Left ventricle myocardium superior (tissue), 1 donor: ENCODE measurements around the gene EMILIN3. TPM values are rescaled to one million over a fixed set of nuclear protein-coding genes. Genes with fewer than 3 reads are reported as not detected.

Experiments
- ATAC-seq: fragments of 200-7000 bp; cut with Tn5 transposase; one replicate; pipeline ENCODE4 v1.9.1; 2020; ENCODE audit warnings: mild to moderate bottlenecking, moderate library complexity
- DNase-seq: peaks from one replicate; pipeline ENCODE4 v3.0.0-alpha.2; 2020
- intact Hi-C: fragments of 100-400 bp; cut with micrococcal nuclease; formaldehyde crosslinking; loops from one replicate; pipeline ENCODE4 v1.11.0; 2022
- total RNA-seq: library from RNA; stranded (reverse); fragmentation: NEBNext Ultra II Directional; extraction: Animal tissue kit (Norgen Biotek cat#: 25700); gene quantifications from one replicate; pipeline ENCODE4 v1.2.1, GENCODE V29; 2021
- donor health status: DM: no; HTN: yes; CAD: no; lungs with severe emphysema.

EMILIN3 gene
- total RNA-seq, 1 donor from 2014 or later = 4.3 TPM

- DNase-seq (peak; percentile 34), ATAC-seq (peak; percentile 7)
- intact Hi-C loops = no loop called here
These were observed 27.1 kb upstream of the EMILIN3 start for GRCh38 chr20:41393705-41394066.

- DNase-seq = peak; percentile 85
- peak; percentile 89 for ATAC-seq
- intact Hi-C loops = no loop called here
These were observed 26.5 kb upstream of the EMILIN3 start for GRCh38 chr20:41392871-41393704.

- ATAC-seq (no peak), DNase-seq (peak; percentile 32)
- intact Hi-C loops = no loop called here
These were observed 25.7 kb upstream of the EMILIN3 start for GRCh38 chr20:41392295-41392694.

DNA sequence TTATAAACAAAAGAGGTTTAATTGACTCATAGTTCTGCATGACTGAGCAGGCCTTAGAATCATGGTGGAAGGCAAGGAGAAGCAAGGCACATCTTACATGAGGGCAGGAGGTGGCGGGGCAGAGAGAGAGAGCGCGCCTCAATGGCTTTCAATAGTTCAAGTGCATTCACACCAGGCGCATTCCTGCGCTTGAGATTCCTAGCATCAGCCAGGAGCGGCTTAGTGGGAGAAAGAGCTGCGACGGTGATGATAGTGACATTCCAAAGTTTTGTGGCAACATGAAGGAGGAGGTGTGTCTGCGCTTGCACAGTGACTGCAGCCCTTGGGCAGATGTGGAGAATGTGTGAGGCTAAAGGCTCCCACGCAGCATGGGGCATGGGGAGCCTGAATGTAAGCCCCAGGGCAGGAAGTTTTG lies 25.0 kb upstream of the EMILIN3 start:
- ATAC-seq (no peak), DNase-seq (no peak)
- intact Hi-C loops = no loop called here

DNA sequence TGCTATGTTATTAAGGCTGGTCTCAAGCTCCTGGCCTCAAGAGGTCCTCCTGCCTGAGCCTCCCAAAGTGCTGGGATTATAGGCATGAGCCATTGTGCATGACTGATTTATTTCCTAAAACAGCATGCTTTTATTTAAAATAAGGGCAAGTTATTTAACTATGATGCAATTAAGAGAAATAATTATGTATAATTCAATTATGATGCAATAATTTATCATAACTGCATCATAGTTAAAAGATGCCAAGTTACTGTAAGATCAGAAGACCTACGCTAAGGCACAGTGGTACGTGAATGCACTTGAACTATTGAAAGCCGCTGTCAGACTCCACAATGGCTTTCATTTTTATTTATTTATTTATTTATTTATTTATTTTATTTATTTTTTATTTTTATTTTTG lies 24.3 kb upstream of the EMILIN3 start:
- intact Hi-C loops = no loop called here
- DNase-seq (no peak), ATAC-seq (no peak)

- DNase-seq (peak; percentile 44), ATAC-seq (peak; percentile 38)
- intact Hi-C loops = no loop called here
These were observed 20.8 kb upstream of the EMILIN3 start for GRCh38 chr20:41387444-41387851.

GRCh38 chr20:41386502-41387427 lies 20.1 kb upstream of the EMILIN3 start:
- intact Hi-C loops = no loop called here
- ATAC-seq (peak; percentile 88), DNase-seq (peak; percentile 77)

DNA sequence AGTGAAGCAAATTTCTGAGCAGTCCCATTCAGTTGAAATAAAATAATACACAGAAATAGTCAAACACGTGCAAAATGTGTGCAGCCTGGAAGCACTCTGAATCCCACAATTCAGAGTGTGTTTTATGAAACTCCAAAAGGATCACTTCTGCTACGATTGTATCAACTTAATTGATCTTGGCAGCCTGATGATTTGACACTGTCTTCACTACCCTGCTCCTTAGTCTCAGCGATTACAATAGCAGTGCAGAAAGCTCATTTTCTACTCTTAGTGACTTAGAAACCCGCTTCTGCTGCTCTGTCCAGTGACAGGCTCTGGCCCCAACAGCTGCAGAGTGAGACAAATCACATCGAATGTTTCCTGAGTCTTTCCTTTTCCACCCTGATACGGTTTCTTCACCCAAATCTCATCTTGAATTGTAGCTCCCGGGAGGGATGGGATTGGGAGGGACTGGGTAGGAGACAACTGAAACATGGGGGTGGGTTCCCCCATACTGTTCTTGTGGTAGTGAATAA lies 16.2 kb upstream of the EMILIN3 start:
- peak; percentile 31 for ATAC-seq
- intact Hi-C loops = no loop called here
- no peak for DNase-seq

DNA sequence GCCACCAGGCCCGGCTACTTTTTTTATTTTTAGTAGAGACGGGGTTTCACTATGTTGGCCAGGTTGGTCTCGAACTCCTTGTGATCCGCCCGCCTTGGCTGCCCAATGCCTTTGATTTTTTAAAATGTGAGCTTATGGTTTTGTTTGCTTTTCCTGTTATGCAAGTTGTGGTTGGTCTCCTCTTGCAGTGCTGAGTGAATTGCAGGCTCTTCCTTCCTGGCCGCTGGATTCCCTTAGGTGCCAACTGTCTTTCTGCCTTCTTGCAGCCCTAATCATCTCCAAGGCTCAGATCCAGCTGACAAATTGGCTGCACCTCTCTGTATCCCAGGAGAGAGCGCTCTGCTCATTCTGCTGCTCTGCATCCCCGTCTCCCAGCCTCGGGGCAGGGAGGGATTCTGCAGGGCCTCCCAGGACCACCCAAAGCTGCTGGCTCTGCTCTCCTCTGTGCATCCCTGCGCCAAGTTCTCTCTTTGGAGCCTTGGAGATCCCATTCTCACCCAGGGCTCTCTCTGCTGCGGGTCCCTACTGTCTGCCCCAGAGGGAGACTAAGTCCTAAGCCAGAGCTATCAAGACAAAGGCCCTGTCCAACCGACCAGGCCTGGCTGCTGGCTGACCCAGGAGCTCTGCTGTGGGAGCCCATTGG lies 14.1 kb upstream of the EMILIN3 start:
- intact Hi-C loops = no loop called here
- DNase-seq (no peak), ATAC-seq (no peak)

DNA sequence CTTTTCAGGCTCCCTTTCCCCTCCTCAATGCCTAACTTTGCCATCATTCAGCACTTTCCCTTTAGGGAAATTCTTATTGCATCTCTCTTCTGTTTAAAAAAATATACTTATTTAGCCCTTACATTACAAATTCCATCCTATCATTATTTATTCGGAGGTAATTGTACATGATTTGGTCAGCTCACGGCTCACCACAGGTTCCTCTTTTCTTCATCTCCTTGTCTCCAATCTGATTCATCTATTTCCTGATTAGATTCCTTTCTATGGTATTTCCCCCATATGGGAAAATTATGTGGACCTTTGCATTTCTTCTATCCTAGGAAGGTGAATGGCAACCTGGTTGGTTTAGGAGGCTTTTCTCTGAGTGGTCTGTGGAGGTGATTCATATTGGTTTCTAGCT lies 12.9 kb upstream of the EMILIN3 start:
- intact Hi-C loops = no loop called here

DNA sequence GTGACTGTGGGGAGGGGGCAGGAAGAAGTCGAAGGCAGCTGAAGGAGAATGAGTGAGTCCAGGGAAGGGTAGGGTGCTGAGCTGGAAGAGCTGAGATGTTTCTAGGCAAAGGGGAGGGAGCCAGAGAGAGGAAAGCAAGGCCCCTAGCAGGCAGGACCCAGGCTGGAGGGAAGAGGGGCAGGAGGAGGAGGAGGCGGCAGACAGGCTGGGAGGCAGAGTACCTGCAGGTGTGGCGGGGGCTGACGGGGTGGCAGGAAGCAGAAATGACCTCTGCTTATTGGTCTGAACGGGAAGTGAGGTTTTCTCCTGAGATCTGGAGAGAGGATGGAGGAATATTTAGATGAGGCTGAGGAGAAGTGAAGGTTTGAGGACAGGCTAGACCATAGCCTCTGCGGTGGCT lies 10.7 kb upstream of the EMILIN3 start:
- DNase-seq = no peak
- no peak for ATAC-seq
- intact Hi-C loops = no loop called here

More for the DNA sequence above, 12.9 kb upstream of the EMILIN3 start:
- DNase-seq (no peak), ATAC-seq (no peak)

DNA sequence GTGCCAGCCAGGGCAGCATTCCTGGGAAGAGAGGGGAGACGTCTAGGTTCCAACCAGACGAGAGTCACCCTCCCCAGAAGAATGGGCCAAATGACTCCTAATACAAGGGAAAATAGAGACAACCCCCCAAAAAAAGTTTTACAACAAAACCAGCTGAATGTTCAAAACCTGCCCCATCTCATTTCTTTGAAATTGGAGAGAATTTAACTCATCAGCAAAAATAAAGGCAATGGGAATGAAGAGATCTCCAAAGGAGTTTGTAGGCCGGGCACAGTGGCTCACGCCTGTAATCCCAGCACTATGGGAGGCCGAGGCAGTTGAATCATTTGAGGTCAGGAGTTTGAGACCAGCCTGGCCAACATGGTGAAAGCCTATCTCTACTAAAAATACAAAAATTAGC lies 9.7 kb upstream of the EMILIN3 start:
- intact Hi-C loops = no loop called here
- DNase-seq (no peak), ATAC-seq (no peak)

DNA sequence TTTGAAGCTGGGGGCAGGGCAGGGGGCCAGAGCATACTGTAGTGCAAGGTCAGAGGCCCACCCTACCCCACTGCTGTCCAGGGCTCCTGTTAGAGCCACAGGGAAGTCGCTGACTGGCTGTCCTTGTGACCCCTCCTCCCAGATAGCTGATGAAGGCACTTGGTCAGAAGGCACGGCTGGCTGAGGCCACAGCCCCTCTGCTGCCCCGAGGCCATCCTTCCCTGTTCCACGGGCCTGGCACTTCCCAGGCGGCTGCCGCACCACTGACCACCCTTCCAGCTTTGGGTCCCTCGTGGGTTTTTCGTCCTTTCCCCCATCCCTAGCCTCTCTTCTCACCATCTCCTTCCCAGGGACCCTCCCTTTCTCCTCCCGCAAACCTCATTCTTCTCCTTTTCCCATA lies 9.2 kb upstream of the EMILIN3 start:
- ATAC-seq (no peak), DNase-seq (no peak)
- intact Hi-C loops = no loop called here

DNA sequence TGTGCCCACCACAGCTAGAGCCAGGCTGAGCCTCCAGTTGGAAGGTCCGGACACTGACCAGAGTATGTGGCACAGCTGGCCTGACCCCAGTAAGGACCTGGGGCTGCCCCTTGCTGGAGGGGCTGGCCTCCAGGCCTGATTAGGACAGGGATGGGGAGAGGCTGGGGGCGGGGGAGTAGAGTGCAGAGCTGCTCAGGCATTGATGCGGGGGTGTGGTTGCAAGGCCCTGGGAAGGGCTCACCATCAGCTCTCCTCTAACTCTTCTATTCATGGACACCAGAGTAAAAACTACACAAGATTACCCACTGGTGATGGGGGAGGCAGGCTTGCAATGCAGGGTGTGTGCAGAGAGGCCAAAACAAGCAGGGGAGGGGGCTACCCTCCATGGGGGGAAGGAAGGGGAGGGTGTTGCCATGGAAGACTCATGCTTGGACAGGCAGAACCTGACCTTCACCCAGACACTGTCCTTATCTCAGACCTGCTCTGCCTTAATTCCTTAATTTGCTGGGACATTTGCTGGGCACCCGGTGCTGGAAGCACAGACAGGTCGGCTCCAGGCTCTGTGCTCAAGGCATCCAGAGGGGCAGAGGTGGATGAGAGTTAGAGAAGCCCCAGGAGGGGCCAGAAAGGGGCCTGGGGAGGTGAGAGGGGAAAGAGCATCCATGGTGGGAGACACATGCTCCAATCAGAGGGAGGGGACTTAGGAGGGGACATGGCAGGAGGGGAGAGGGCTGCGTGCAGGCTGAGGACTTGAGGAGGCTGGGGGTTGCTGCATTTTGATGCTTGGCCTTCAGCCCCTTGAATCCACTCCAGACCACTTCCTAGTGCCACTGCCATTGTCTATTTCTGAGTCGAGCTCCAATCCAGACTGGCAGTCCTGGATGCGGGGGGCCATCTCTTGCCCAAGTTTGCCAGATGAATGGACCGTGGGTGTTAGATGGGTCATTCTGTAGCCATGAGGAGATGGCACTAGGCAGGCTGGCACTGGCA lies 7.6 kb upstream of the EMILIN3 start:
- no peak for ATAC-seq
- intact Hi-C loops = no loop called here
- no peak for DNase-seq

GRCh38 chr20:41373251-41373783 lies 6.7 kb upstream of the EMILIN3 start:
- intact Hi-C loops = no loop called here
- DNase-seq (no peak), ATAC-seq (no peak)

DNA sequence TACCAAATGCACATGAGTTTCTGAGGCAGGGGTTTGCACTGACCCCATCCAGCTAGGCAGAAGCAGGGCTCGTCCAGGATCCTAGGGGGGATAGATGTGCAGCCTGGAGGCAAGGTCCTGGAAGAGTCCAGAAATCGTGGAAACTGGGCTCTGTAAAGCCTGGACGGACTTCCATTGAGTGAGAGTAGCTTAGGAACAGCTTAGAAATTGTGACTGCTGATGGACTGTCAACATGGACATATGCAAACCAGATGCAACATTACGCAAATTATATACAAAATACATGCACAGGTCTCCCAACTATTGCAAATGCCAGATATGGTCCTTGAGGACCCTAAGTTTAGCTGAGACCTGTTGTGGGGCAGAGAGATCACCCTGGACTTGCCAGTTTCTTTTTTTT lies 4.8 kb upstream of the EMILIN3 start:
- intact Hi-C loops = no loop called here
- ATAC-seq = no peak
- DNase-seq = no peak

GRCh38 chr20:41370176-41370575 lies 3.6 kb upstream of the EMILIN3 start:
- intact Hi-C loops = no loop called here
- DNase-seq = no peak
- ATAC-seq = no peak

DNA sequence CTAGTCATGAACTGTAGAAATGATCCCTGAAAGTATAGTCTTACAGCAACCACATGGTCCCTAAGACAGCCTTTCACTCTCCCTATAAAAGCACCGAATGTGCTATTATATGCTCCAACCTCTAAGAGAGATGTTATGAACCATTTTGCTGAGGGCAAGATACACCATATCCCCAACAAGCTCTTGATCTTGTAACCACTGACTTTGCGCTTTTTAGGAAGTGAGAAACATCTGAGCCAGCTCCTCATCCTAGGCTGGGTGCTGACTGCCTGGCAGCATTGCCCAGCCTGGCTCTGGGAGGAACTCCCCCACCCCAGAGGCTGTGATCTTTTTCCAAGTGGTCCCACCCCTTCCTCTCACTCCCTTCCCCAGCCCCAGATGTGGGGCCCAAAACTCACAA lies 3.1 kb upstream of the EMILIN3 start:
- DNase-seq (no peak), ATAC-seq (no peak)
- intact Hi-C loops = no loop called here
